Adipose tissue (tissue), 3 donors: ENCODE measurements around the gene PDE8A. TPM values are rescaled to one million over a fixed set of nuclear protein-coding genes. Genes with fewer than 3 reads are reported as not detected.

ENCODE experiments used
- H3K27ac ChIP-seq: one replicate; pipeline ENCODE4 v1.5.1; 2013; ENCODE audit warnings: low read depth, low read length
- WGBS, 3 donors: extraction: QIAGEN DNeasy Blood & Tissue Kit; methylation state at CpG; one replicate each; pipeline ENCODE4 v1.1.7; 2013; 5-methylcytosine and 5-hydroxymethylcytosine counted together
- polyA plus RNA-seq, 3 donors: library from polyadenylated mRNA; stranded (reverse); fragments of 200-250 nt; gene quantifications; one replicate each; pipeline ENCODE4 v1.2.3, GENCODE V29; 2013
- donor health status: healthy with polysubstance abuse.
- donor health status: Bipolar disorder and iron deficiency.
- donor health status: healthy.

The PDE8A gene
- polyA plus RNA-seq, 3 donors, result 9.0 to 24.2 (median 19.4) TPM

DNA sequence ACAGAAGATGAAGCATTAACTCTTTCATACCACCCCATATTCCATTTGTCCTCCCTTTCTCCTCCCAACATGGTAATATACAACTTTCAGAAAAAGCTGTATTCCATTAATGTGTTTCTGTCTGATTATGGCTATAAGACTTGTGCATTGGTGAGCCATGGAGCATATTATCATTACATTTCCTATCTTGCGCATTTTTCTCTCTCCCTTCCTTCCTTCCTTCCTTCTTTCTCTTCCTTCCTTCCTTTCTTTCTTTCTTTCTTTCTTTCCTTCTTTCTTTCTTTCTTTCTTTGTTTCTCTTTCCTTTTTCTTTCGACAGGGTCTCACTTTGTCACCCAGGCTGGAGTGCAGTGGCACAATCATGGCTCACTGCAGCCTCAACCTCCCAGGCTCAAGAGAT, 25.5 kb upstream of the PDE8A start:
- no peak overlapping the region for H3K27ac ChIP-seq
- 76 to 81% (median 77%) methylated on average over 2 of the region's 2 CpGs for whole genome bisulfite sequencing, 3 donors

DNA sequence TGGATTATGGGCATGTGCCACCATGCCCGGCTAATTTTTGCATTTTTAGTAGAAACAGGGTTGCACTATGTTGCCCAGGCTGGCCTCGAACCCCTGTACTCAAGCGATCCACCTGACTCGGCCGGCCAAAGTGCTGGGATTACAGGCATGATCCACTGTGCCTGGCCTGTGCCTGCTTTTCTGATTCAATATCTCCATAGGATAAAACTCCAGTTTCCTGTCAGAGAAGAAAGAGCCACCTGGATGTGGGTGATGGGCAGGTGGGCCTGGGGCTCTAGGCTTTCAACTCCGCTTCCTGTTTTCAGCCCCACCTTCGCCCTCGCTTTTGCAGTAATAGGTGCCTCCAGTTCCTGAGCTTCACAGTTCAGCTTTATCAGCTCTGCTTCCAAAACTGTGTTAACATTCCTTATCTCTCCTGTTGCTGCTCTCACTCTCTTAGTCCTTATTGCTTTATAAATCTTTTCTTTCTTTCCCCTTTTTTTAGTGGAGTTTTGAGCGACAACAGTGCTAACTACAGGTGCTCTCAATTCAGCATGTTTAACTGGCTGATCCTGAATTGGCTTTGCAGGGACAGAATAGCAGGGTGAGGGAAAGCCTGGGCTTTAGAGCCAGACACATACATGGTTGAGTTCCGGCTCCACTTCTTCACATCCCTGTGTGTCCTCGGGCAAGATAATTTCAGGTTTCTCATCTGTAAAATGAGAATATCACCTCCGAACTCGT, 21.1 kb upstream of the PDE8A start:
- 79 to 88% (median 88%) methylated on average over 13 of the region's 13 CpGs for WGBS, 3 donors

DNA sequence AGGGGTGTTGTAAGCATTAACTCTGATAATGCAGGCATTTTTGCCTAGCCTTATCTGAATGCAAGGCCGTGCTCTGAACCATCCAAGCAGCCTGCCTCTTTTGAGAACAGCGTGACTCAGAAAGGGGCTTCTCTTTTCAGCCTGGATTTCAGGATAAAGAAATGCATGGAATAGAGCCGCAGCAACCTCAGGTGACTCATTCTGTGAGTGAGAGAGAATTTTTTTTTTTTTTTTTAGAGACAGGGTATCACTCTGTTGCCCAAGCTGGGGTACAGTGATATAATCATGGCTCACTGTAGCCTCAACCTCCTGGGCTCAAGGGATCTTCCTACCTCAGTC, 20.6 kb upstream of the PDE8A start:
- WGBS, 3 donors, result 83 to 94% (median 87%) methylated on average over 3 of the region's 3 CpGs

More for the DNA sequence above, 21.1 kb upstream of the PDE8A start:
- H3K27ac ChIP-seq, result no peak overlapping the region

DNA sequence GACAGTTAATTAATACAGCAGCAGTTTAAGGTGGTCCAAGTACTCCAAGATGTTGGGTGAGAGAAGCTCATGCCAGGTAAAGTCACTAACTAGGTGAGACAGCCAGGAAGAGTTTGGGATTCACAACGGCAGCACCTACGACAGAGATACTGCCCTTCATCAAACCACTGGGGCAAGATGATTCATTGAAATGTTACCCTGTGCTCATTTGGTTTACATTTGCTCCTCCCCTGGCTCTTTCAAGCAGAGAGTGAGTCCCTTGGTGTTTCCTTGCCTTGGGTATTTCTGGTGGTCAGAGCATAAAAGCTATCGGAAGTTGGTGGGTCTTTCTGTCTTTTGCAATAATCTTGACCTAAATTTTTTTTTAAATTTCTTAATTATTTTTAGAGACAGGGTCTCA, 19.9 kb upstream of the PDE8A start:
- 84 to 87% (median 85%) methylated on average over 3 of the region's 3 CpGs for WGBS, 3 donors
- no peak overlapping the region for H3K27ac ChIP-seq

More for the DNA sequence above, 20.6 kb upstream of the PDE8A start:
- H3K27ac ChIP-seq, result no peak overlapping the region

DNA sequence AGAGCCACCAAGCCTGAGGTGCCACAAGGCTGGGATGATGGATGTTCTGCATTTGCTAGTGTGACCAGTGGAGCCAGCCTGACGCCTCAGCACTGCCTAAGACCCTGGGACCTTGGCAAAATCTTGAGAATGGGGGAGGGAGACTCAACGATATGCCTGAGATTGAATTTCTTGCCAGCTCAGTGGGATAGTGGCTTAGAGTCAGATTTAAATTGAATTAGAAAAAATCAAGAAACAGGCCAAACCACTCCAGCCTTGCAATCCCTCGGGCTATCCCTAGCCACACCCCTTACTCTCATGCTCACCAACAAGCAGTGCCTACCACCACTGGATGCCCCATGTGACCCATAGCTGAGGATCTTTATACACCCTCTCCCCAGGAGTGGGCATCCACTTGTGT, 18.7 kb upstream of the PDE8A start:
- 59 to 79% (median 73%) methylated on average over 3 of the region's 3 CpGs for WGBS, 3 donors
- H3K27ac ChIP-seq, result no peak overlapping the region

DNA sequence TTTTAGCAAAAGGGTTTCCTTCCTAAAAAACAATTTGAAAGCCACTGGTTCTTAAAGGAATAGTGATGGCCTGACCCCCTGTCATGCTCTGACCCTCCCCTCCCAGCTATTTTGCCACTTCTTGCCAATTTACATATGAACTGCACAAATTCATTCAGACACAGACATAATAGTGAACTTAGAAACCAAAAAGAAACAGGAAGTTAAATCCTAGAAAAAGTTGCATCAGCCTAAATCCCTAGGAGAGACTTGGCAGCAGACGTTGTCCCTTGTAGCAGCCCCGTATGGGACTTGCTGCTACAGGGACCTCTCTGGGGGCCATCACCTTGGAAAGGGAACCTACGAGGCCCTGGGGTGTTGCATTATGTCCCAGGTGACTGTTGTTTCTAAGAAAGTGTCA, 14.3 kb upstream of the PDE8A start:
- 39 to 71% (median 44%) methylated on average over 3 of the region's 3 CpGs for WGBS, 3 donors
- no peak overlapping the region for H3K27ac ChIP-seq

DNA sequence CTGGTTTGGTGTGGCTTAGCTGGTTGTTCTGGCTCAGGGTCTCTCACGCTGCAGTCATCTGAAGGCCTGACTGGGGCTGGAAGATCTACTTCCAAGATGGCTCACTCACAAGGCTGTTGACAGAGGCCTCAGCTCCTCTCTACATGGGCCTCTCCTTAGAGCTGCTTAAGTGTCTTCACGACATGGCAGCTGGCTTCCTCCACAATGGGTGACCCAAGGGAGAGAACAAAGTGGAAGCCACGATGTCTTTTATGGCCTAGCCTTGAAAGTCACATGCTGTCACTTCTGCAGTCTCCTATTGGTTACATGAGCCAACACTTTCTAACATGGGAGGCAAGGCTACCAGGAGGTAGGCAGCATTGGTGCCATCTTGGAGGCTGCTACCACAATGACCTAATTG, 13.4 kb upstream of the PDE8A start:
- WGBS, 3 donors, result 90 to 99% (median 93%) methylated on average over 3 of the region's 3 CpGs
- no peak overlapping the region for H3K27ac ChIP-seq

DNA sequence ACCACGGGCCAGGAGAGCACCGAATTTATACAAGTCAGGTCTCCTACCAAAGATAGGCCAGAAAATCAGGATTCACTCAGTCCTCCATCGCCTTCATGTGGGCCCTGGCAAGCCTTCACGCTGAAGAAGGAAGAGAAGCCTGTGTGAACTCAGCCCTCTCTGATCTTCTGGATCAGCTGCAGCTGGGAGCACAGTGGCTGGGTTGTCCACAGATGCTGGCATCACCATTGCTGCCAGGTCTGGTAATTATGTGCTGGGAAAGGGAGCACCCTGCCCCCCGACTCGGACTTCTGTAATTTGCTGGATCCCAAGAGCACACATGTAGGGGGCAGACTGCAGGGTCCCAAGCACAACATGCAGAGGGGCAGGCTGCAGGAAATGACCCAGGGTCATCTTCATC, 12.4 kb upstream of the PDE8A start:
- WGBS, 3 donors, result 66 to 70% (median 66%) methylated on average over 6 of the region's 6 CpGs
- H3K27ac ChIP-seq, result no peak overlapping the region

DNA sequence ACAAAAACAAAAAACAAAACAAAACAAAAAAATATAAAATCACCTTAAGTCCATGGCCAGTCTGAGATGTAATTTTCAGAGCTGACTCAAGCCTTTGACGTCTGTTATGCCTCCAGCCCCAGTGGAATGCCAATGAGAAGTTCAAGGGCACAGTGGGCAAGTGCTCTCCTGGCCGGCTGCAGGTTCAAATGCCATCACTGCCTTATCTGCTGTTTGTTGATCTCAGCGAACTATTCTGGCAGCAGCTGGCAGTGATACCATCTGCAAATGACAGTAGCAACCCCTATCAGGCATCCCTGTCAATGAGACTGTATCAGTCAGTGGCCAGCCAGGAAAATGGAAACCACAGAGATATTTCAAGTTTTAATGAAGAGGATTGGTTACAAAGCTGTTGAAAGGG, 10.8 kb upstream of the PDE8A start:
- 36 to 87% (median 86%) methylated on average over 3 of the region's 3 CpGs for WGBS, 3 donors
- H3K27ac ChIP-seq, result no peak overlapping the region

DNA sequence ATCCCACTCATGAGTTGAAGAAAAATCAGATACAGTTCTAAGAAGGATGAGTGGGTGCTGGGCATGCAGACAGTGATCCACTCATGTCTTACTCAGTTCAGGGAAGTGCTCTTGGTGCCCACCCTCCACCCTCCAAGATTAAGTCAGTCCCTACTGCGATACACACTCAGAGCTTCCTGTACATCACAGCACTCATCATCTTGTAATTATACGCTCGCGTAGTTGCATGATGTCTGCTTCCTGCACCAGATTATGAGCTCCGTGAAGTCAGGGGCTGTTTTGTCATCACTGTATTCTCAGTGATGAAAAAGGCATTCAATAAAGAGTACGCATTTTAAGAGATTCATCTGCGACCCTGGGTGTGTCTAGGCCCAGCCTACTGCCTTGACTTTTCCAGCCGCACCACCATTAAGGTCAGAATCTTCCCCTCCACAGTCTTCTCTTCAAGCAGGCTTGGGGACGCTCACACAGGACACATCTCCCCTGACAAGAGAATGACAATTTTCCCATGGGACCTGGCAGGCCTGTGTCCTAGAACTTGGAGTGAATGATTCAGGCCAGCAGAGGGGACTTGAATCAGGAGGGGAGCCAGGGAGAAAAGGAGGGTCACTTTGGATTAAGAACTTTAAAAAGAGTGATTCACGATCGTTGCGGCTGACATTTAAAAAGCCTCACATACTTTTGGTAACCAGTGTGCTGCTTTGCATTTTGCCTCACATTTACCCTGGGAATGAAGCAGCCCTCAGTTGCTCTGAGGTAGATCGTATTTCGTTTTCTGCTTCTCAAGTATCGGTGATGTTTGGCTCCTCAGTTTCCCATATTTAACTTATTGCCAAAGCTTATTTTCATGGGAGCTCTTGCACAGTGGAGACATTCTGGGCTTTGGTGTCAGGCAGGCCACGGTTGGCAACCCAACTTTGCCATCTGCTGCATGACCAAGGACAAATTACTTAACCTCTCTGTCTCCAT, 7.9 kb upstream of the PDE8A start:
- 78 to 88% (median 84%) methylated on average over 16 of the region's 16 CpGs for WGBS, 3 donors
- H3K27ac ChIP-seq, result no peak overlapping the region

DNA sequence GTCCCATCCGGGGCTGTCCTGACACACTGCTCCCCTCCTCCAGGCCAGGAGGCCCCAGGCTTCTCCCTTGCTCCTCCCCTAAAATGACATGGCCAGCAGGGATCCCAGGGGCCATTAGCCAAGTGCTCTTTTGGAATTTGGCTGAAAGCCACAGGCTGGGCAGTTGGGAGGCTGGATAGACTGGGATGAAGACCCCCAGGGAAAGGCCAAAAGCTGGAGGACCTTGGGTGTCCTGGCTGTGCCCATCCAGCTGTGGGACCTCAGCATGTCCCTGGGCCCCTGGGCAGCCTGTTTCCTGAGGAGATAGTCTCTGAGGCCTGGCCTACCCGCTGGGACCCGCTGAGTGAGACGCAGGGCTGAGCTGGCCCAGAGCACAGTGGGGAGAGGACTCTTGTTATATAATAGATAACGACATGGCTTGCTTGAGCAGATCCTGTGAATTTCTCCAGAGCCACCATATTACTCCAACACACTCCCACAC, 5.7 kb upstream of the PDE8A start:
- H3K27ac ChIP-seq, result no peak overlapping the region
- WGBS, 3 donors, result 77 to 88% (median 84%) methylated on average over 5 of the region's 5 CpGs

DNA sequence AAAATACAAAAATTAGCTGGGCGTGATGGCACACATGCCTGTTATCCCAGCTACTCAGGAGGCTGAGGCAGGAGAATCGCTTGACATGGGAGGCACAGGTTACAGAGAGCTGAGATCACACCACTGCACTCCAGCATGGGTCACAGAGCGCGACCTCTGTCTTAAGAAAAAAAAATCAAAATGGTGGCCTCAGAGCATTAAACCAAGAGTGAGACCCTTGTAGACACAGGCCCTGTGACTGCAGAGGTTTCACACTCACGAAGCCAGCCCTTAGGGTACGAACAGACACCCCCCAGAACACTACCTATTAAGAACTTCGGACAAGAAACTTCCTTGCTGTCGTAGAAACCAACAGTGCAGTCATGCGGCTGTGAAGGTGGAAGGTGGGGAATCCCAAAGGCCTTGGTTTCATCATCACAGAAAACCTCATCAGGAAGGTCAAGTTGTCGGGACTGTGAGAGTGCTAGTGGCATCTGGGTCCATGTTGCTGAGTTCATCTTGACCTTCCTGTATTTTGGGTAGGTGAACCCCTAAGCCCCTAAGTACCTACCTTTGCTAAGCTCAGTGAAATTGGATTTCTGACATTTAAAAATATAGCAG, 4.8 kb upstream of the PDE8A start:
- WGBS, 3 donors, result 93 to 94% (median 94%) methylated on average over 10 of the region's 10 CpGs
- H3K27ac ChIP-seq, result no peak overlapping the region

DNA sequence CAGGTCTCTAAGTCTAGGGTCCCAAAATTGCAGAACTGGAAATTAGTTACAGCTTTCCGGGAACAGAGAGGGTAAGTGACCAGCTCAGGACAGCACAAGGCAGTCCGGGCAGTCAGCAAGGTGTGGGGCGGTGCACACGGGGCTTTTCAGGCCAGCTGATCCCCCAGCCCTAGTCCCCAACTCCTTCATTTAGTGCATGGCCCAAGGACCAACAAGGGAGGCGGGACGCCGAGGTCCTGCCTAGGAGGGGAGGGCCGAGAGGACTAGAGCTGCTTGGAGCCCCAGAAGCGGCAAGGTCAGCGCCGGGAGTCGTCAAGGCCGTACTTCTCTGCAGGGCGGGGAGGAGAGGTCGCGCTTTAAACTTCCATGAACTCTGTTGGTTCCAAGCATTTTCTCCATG, 2.0 kb upstream of the PDE8A start:
- 12 to 38% (median 26%) methylated on average over 16 of the region's 16 CpGs for WGBS, 3 donors
- H3K27ac ChIP-seq, result no peak overlapping the region

DNA sequence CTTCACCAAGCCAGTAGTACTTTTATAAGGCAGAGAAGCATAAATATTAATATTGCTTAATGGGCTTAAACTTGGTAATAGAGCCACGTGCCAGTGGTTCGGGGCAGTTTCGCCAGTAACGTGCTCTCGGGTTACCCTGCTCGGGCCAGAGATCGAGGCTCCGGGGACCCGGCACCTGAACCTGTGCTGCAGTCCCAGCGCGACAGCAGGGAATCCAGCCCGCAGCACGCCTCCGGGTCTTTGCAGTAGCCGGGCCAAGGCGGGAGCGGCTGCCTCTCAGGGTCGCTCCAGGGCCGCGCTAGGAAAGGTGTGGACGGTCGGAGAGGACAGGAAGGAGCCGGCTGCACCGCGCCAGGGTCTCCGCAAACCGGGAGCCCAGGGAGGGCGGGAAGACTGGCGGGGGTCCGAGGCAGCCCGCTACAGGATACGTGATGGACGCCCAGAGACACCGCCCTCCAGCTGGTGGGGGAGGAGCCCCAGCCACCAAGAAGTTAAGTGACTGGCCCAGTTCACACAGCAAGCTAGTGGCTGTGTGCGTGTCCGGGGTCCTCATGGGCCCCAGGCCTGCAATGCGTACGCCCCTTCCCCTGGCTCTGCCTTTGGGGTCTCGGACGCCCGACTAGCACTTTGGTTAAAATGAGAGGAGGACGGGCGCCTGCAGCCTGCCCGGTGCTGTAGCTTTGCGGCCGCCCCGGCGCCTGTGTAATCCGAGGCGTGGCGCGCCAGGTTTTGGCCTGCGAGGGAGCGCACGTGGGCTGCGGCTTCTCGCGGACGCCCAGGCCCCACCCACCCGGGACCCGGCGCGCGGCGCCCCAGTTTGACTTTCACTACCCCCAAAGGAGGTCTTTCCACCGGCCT, 1.2 kb upstream of the PDE8A start:
- H3K27ac ChIP-seq, result no peak overlapping the region
- 0 to 1% (median 0%) methylated on average over 59 to 66 of the region's 66 CpGs for WGBS, 3 donors

DNA sequence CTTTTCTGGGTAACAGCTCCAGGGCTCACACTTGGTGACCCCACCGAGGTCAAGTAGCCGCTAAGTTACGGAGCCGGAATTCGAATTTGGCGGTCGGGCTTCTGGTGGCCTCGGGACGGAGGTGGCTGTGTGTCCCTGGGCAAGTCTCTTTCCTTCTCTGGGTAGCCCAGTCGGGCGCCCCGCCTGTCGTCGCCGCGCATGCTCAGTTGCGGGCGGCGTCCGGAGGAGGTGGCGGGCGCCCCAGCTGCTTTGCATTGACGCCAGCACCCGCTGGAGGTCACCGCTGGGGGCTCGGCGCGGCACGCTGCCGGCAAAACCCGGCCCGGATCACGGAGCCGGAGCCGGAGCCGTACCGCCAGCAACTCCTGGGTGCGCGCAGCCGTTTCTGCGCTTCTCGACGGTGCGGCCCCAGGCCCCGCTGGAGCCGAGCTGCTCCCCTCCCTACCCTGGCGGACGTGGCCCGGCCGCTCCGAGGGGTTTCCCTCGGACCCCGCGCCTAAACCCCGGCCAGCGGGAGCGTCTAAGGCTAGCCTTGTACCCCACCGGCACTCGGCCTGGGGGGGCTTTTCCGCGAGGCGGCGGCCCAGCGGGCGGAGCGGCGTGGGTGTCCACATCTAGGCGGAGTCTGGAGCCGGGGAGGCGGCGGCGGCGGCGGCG, 474 bp upstream of the PDE8A start:
- peak overlapping the region; percentile 19 for H3K27ac ChIP-seq
- 0 to 1% (median 1%) methylated on average over 64 to 75 of the region's 75 CpGs for WGBS, 3 donors

DNA sequence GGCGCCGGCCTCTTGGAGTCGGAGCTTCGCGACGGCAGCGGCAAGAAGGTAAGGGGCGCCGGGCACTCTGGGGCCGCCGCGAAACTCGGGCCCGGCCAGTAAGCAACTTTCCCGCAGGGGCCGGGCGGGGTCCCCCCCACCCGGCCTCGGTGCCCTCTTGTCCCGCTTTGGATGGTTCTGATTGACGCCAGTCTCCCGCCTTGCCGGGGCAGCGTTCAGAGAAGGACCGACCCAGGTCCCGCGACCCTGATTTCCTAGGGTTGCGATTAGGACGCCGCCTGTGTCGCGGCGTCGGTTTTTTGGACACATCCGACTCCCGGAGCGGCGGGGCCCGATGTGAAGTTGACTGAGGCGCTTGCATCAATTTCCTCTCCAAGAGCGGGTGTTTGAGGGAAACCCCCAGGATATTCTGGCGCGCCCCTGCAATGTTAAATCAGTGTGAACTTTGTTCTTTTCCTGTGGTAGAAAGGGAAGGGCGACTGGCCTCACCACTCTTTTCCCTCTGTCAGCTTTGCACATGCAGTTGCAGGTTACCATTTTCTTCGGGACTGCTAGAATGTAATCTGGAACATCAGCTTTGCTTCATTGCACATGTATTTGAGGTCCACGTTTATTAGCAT, 755 bp downstream of the PDE8A start:
- 1 to 4% (median 2%) methylated on average over 46 of the region's 46 CpGs for WGBS, 3 donors
- H3K27ac ChIP-seq, result no peak overlapping the region

DNA sequence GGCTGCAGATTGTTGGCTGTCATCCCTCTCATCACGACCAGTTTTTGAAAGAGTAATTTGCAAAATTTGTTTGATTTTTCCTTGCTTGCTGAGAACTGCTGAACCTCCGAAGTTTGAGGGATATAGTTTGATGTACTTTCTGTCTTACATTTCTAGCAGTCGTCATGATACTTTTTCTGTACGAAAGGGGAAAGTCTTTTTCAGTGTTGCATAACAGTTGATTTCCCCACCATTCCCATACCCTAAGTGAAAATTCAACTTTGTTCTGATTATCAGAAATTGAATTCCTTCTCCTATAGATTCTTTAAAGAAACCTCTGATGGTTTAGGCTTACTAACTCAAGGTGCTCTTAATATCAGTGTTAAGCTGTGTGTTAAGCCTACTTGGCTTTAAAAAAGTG, 1.6 kb downstream of the PDE8A start:
- H3K27ac ChIP-seq, result no peak overlapping the region
- 23 to 35% (median 26%) methylated on average over 4 of the region's 4 CpGs for WGBS, 3 donors
